MM.1S (cell line): Measurements from ENCODE around the gene RNF123.

ENCODE experiments used
- DNase-seq: peaks from one replicate; pipeline ENCODE4 v3.0.0-alpha.2; 2015
- H2AFZ ChIP-seq: fragments of 300-600 bp; sonication (generic); 2 replicates; pipeline ENCODE4 v1.6.0; 2016; ENCODE audit warnings: antibody characterized with exemption, low read length
- H3F3A ChIP-seq: fragments of 300-600 bp; sonication (generic); 2 replicates; pipeline ENCODE4 v1.6.1; 2016; ENCODE audit warnings: mild to moderate bottlenecking, antibody characterized with exemption, low read length, moderate library complexity, mixed read lengths; ENCODE audit not compliant: insufficient read depth
- H3K27ac ChIP-seq: fragments of 300-600 bp; sonication (generic); 2 replicates; pipeline ENCODE4 v1.5.1; 2016; ENCODE audit warnings: mild to moderate bottlenecking, low read length
- H3K27me3 ChIP-seq: fragments of 300-600 bp; sonication (generic); replicated peaks from 2 replicates; pipeline ENCODE4 v1.6.0; 2016; ENCODE audit warnings: low read length; ENCODE audit not compliant: insufficient read depth
- H3K36me3 ChIP-seq: fragments of 300-600 bp; sonication (generic); replicated peaks from 2 replicates; pipeline ENCODE4 v1.6.1; 2016; ENCODE audit warnings: mild to moderate bottlenecking, low read length, mixed read lengths; ENCODE audit not compliant: insufficient read depth
- H3K4me1 ChIP-seq: fragments of 300-600 bp; sonication (generic); 2 replicates; pipeline ENCODE4 v1.6.1; 2016; ENCODE audit warnings: low read length, mixed read lengths
- H3K4me2 ChIP-seq: fragments of 300-600 bp; sonication (generic); 2 replicates; pipeline ENCODE4 v1.6.0; 2016; ENCODE audit warnings: low read depth, low read length
- H3K4me3 ChIP-seq: fragments of 300-600 bp; sonication (generic); 2 replicates; pipeline ENCODE4 v1.5.1; 2016; ENCODE audit warnings: low read length, mixed read lengths
- H3K79me2 ChIP-seq: fragments of 300-600 bp; sonication (generic); 2 replicates; pipeline ENCODE4 v1.6.1; 2016; ENCODE audit warnings: mixed run types, low read length, mixed read lengths
- H3K9ac ChIP-seq: fragments of 300-600 bp; sonication (generic); 2 replicates; pipeline ENCODE4 v1.6.1; 2016; ENCODE audit warnings: low read length, mixed read lengths
- H3K9me2 ChIP-seq: fragments of 300-600 bp; sonication (generic); replicated peaks from 2 replicates; pipeline ENCODE4 v1.6.1; 2016; ENCODE audit warnings: mild to moderate bottlenecking, low read length, mixed read lengths; ENCODE audit not compliant: insufficient read depth
- H3K9me3 ChIP-seq: fragments of 300-600 bp; sonication (generic); replicated peaks from 2 replicates; pipeline ENCODE4 v1.6.1; 2016; ENCODE audit warnings: mild to moderate bottlenecking, low read length, mixed read lengths; ENCODE audit not compliant: insufficient read depth
- H4K20me1 ChIP-seq: fragments of 300-600 bp; sonication (generic); 2 replicates; pipeline ENCODE4 v1.6.1; 2016; ENCODE audit warnings: mild to moderate bottlenecking, low read length, moderate library complexity, mixed read lengths; ENCODE audit not compliant: insufficient read depth
- EZH2 ChIP-seq: fragments of 300-600 bp; sonication (generic); optimal IDR thresholded peaks from 2 replicates; pipeline ENCODE3; 2017; ENCODE audit warnings: low read depth, mild to moderate bottlenecking, antibody characterized with exemption, low read length, mixed read lengths
- EZH2phosphoT487 ChIP-seq: fragments of 300-600 bp; sonication (generic); IDR thresholded peaks from 2 replicates; pipeline ENCODE4 v1.6.1; 2018; ENCODE audit warnings: antibody characterized with exemption, low read length
- TF ChIP-seq, protein P1 (sequence below): fragments of 300-600 bp; sonication (generic); IDR thresholded peaks from 2 replicates; pipeline ENCODE4 v1.5.1; 2016; ENCODE audit warnings: antibody characterized with exemption, low read length, mixed read lengths

The RNF123 gene

DNA sequence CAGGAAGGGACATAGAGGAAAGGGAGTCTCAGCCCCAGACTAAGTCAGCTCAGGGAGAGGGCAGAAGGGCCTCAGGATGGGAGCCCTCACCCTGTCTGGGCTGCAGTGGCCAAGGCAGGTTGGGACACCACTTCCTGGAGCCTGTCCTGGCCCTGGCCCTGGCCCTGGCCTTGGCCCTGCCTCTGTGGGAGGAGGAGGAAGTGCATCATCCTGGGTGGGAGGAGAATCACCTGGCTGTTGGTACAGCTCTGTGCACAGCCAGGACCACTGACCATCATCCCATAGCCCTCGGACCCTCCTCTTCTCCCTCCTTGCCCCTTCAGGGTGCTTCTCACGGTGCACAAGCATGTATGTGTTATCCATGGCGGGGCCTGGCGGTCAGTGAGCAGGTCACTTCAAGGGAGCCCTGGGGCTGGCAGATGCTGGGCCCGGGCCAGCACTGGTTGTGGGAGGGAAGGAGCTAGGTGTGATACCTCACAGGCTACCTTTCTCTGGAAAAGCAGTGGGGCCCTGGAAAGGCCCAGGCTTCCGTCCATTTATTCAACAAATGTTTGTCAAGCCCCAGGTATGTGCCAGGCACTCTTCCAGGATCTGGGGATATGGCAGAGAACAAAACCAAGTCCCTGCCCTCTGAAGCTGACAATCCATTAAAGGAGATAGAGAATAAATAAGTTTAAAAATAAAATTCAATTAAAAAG, 23.4 kb upstream of the RNF123 start:
- no peaks in the 10 kb centered on the region for H3K79me2 ChIP-seq
- no peak overlapping the region for H3K4me3 ChIP-seq
- no peaks in the 10 kb centered on the region for H3F3A ChIP-seq
- no peak overlapping the region for H3K4me2 ChIP-seq
- DNase-seq = no peak
- H2AFZ ChIP-seq = no peak overlapping the region
- TF ChIP-seq EZH2phosphoT487 (no peak), EZH2 (no peak)
- TF ChIP-seq, protein P1, sequence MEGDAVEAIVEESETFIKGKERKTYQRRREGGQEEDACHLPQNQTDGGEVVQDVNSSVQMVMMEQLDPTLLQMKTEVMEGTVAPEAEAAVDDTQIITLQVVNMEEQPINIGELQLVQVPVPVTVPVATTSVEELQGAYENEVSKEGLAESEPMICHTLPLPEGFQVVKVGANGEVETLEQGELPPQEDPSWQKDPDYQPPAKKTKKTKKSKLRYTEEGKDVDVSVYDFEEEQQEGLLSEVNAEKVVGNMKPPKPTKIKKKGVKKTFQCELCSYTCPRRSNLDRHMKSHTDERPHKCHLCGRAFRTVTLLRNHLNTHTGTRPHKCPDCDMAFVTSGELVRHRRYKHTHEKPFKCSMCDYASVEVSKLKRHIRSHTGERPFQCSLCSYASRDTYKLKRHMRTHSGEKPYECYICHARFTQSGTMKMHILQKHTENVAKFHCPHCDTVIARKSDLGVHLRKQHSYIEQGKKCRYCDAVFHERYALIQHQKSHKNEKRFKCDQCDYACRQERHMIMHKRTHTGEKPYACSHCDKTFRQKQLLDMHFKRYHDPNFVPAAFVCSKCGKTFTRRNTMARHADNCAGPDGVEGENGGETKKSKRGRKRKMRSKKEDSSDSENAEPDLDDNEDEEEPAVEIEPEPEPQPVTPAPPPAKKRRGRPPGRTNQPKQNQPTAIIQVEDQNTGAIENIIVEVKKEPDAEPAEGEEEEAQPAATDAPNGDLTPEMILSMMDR = no peak
- H3K36me3 ChIP-seq = no peaks in the 10 kb centered on the region
- H3K9me2 ChIP-seq = no peaks in the 10 kb centered on the region
- H3K9ac ChIP-seq = no peak overlapping the region
- H3K4me1 ChIP-seq = no peaks in the 10 kb centered on the region
- H3K27me3 ChIP-seq = peaks cover 29% of the 10 kb centered on the region
- H3K9me3 ChIP-seq = no peaks in the 10 kb centered on the region
- H4K20me1 ChIP-seq = no peaks in the 10 kb centered on the region
- no peak overlapping the region for H3K27ac ChIP-seq

DNA sequence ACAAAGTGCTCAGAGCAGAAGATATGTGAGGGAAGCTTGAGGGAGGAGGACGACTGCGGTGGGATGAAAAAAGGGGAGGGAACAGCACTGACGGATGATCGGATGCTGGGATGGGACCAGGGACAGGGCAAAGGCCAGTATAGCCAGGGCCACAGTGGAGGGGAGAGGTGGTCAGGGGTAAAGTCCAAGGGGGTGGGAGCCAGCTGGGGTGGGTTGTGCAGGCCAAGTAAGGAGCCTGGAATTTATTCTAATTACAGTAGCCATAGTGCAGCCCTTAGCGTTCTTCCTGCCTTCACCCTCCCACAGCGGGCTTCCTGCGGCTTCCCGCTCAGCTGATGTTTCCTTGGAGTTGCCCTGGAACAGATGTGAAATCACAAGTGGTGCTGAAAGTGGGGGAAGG, 22.8 kb upstream of the RNF123 start:
- Histone ChIP-seq H3K9me2 (no peaks in the 10 kb centered on the region), H3K4me1 (no peaks in the 10 kb centered on the region), H3K27ac (no peak overlapping the region), H3F3A (no peaks in the 10 kb centered on the region), H3K9ac (no peak overlapping the region), H3K36me3 (no peaks in the 10 kb centered on the region), H3K9me3 (no peaks in the 10 kb centered on the region), H3K4me3 (no peak overlapping the region), H3K4me2 (no peak overlapping the region), H2AFZ (no peak overlapping the region), H3K27me3 (peaks cover 23% of the 10 kb centered on the region), H4K20me1 (no peaks in the 10 kb centered on the region), H3K79me2 (no peaks in the 10 kb centered on the region)
- no peak for DNase-seq
- TF ChIP-seq EZH2phosphoT487 = no peak
- no peak for TF ChIP-seq EZH2
- TF ChIP-seq, protein P1 = no peak

DNA sequence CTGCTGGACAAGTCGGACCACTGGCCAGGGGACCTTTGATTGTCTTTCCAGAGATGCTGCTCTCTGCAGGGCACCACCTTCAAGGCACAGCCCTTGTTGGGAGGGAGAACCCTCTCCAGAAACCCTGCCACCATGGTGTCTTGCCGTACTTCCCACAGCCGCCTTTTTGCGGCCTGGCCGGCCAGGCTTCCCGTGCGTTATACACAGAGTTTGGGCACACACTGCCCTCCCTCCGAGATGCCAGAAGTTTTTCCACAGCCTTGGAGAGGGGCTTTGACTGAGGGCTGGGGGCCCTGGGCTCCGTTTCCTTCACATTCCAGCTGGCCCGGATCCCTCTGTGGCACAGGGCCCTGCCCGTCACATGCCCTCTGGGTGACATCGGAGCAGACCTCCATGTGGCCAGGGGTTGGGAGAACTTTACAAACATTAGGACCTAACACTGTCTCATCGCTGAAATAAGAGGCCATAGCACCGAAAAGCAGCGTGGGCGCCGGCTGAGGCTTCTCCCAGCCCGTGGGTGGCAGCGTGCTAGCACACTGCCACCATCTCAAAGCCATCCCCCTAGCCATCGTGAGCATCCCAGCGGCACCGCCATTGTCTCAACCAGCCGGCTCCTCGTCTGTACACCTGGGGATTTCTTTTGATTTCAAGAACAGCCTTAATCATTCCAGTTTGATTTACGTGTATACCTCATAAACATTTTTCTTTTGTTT, 21.5 kb upstream of the RNF123 start:
- no peaks in the 10 kb centered on the region for H3K36me3 ChIP-seq
- no peak for DNase-seq
- H2AFZ ChIP-seq = no peak overlapping the region
- no peak overlapping the region for H3K9ac ChIP-seq
- TF ChIP-seq, protein P1 = no peak
- H3K27me3 ChIP-seq = peaks cover 19% of the 10 kb centered on the region
- H3K4me3 ChIP-seq = no peak overlapping the region
- no peaks in the 10 kb centered on the region for H3K4me1 ChIP-seq
- H3K4me2 ChIP-seq = no peak overlapping the region
- H3K27ac ChIP-seq = no peak overlapping the region
- no peaks in the 10 kb centered on the region for H3K79me2 ChIP-seq
- H3K9me3 ChIP-seq = no peaks in the 10 kb centered on the region
- H4K20me1 ChIP-seq = no peaks in the 10 kb centered on the region
- H3K9me2 ChIP-seq = no peaks in the 10 kb centered on the region
- H3F3A ChIP-seq = 0 out of 2 replicates have a peak, but pooled peaks cover 4% of the 10 kb centered on the region
